ENCODE results near the gene C1QTNF4.
"Not testable (repeated sequence)": the region's sequence is repeated elsewhere in the genome, so short reads cannot be mapped to it uniquely, and the experiment has no call there.

The C1QTNF4 gene

DNA sequence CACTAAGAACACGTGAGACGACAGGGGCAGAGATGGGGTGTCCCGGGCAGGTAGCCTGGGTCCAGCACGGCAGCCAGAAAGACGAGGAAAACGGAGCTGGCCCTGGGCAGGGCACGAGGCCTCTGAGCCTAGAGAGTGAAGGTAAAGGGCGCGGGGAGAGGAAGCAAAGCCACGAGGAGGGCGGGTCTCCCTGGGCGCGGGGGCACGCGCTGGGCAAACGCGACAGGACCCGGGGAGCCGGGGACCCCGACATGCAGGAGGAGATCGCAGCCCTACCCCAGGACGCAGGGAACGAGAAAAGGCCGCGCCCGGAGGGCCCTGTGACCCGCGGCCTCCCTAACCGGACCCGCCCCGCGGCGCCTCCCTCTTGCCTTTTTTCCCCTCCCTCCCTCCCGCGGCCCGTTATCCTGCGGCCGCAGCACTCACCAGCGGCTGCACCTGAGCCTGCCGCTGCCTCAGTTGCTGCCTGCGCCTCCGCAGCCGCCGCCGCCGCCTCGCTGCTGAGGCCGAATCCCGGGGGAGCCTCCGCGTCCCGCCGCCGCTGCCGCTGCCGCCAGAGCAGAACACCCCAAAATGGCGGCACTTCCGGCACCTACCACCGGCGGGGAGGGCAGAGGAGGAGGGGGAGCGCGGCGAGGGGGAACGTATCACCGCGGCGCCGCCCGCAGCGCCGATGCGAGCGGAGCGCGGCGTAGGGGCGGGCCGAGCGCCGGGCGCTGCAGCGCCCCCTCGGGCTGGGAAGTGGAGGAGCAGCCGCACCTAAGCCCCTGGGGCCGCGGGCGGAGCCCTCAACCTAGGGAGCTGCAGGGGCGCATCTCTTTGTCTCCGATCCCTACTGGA is 41.4 kb downstream of the C1QTNF4 start, which contains the start of gene CELF1:
TSS of gene CELF1 (minus strand) at position 567 of the 840 bp plus-strand sequence. CDS start 53,609 bp downstream, outside the sequence.
- peak; percentile 60 for TF ChIP-seq CTCF (IDR thresholded peaks at IDR 0.05; ENCODE audit: low read depth, low read length)
- peak within 1 kb of the TSS; percentile 96 for H3K4me3 ChIP-seq (ENCODE audit: low read depth, low read length)

DNA sequence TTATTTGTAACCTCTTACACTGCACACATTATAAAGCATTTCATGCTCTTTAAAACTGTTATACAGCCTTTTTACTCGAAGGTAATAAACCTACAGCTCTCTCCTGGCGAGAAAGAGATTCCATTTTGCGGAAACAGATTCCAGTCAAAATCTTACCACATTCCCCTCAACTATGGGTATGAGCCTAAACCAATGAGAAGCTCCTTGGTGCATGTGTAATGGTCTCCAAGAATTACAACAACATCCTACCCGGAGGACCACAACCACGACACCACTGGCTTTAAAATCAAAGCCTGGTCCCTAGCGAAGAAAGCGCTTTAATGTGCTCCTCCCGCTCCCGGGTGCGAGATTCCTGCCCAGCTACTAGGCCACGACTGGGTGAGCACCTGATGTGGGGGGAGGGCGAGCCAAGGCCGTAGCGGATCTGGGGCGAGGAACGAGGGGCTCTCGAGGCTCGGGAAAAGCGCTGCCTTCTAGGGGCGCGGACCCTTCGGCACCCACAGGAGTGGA is 42.1 kb downstream of the C1QTNF4 start:
- peak overlapping the region; percentile 96 for H3K4me3 ChIP-seq (ENCODE audit: low read depth, low read length)
- no peak for TF ChIP-seq CTCF (IDR thresholded peaks at IDR 0.05; ENCODE audit: low read depth, low read length)

GRCh38 chr11:47551086-47551485 is 43.1 kb downstream of the C1QTNF4 start:
- 0 out of 2 replicates have a peak, but pooled peaks have one; percentile 15 for TF ChIP-seq CTCF (IDR thresholded peaks at IDR 0.05; ENCODE audit: low read depth, low read length)

DNA sequence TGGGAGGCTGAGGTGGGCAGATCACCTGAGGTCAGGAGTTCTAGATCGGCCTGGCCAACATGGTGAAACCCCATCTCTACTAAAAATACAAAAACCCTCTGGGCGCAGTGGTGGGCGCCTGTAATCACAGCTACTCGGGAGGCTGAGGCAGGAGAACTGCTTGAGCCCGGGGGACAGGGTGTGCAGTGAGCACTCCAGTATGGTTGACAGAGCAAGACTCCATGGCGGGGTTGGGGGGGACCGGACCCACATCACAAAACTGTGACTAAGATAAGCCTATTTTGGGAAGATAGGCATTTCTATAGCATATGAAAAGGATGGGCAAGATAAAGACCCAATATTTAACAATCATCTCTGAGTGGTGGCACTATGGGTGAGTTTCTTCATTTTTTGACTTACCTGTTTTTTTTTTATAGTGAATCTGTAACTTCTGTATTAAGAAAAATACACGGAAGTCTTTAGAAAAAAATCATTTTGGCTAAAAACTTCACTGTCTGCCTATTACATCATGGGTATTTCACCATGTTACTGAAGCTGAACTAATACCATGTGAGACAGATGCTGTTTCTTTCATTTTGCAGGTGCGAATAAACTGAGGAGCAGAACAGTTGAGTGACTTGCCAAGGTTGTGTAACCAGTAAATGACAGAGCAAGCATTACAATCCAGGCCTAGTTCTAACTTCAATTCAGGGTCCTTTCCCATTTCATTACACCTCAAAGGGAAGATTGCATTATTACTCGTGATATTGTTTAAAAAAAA is 43.7 kb downstream of the C1QTNF4 start:
- H3K4me3 ChIP-seq (ENCODE audit: low read depth, low read length) = no peak overlapping the region
- no peak for TF ChIP-seq CTCF (IDR thresholded peaks at IDR 0.05; ENCODE audit: low read depth, low read length)

More at GRCh38 chr11:47551086-47551485, 43.1 kb downstream of the C1QTNF4 start:
- peak overlapping the region; percentile 96 for H3K4me3 ChIP-seq (ENCODE audit: low read depth, low read length)

DNA sequence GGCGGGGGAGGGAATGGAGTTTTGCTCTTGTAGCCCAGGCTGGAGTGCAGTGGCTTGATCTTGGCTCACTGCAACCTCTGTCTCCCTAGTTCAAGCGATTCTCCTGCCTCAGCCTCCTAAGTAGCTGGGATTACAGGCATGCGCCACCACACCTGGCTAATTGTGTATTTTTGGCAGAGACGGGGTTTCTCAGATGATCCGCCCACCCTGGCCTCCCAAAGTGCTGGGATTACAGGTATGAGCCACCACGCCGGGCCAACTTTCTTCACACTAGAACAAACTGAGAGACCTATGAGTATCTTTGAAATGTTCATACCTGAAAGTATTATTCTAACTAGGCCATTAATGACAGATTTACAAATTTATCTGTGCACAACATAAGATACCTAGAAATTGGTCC is 47.9 kb downstream of the C1QTNF4 start:
- not testable (repeated sequence) for H3K4me3 ChIP-seq (ENCODE audit: low read depth, low read length)

GRCh38 chr11:47545298-47545697 is 48.9 kb downstream of the C1QTNF4 start:
- no peak for TF ChIP-seq CTCF (IDR thresholded peaks at IDR 0.05; ENCODE audit: low read depth, low read length)
- no peak overlapping the region for H3K4me3 ChIP-seq (ENCODE audit: low read depth, low read length)

GRCh38 chr11:47541070-47541469 is 53.1 kb downstream of the C1QTNF4 start:
- TF ChIP-seq CTCF (IDR thresholded peaks at IDR 0.05; ENCODE audit: low read depth, low read length) = no peak
- no peak overlapping the region for H3K4me3 ChIP-seq (ENCODE audit: low read depth, low read length)

All from WI38 (cell line).